ENCODE results near the gene TOMM34.
A peak's percentile ranks its signal among the peaks of the same experiment; 100 is the strongest.

The TOMM34 gene, protein sequence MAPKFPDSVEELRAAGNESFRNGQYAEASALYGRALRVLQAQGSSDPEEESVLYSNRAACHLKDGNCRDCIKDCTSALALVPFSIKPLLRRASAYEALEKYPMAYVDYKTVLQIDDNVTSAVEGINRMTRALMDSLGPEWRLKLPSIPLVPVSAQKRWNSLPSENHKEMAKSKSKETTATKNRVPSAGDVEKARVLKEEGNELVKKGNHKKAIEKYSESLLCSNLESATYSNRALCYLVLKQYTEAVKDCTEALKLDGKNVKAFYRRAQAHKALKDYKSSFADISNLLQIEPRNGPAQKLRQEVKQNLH

DNA sequence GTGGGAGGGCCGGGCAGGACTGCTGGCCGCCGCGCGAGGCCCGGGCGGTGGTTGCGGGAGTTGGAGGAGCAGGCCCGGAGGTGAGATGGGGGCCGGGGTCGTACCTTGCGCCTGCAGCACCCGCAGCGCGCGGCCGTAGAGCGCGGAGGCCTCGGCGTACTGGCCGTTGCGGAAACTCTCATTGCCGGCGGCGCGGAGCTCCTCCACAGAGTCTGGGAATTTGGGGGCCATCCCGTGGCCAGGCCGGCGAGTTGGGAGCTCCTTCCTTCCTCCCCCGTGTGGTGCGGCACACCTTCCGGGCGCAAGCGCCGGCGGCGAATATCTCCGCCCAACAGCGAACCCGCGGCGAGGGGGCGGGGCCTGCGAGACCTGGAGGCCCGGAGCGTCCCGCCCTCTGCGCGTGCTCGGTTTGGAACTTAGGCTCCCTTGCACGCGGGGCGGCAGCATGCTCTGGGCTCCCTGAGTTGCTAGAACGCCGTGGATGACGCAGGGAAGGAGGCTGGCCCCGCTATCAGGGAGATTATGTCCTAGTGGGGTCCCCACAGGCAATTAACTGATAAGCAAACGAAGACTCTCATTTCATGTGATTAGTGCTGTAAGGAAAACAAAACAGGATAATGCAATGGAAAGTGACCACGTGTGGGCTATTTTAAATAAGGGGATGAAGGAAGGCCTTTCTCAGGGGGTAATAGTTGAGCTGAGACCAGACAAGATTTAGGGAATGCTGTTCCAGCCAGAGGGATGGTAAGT, at the start of gene TOMM34:
Gene TOMM34, minus strand, starts transcription at position 295 of the 750 bp plus-strand sequence. Its CDS starts 64 bp downstream, at position 231.
- DNase-seq (ENCODE audit: low read depth), result peak; percentile 89

DNA sequence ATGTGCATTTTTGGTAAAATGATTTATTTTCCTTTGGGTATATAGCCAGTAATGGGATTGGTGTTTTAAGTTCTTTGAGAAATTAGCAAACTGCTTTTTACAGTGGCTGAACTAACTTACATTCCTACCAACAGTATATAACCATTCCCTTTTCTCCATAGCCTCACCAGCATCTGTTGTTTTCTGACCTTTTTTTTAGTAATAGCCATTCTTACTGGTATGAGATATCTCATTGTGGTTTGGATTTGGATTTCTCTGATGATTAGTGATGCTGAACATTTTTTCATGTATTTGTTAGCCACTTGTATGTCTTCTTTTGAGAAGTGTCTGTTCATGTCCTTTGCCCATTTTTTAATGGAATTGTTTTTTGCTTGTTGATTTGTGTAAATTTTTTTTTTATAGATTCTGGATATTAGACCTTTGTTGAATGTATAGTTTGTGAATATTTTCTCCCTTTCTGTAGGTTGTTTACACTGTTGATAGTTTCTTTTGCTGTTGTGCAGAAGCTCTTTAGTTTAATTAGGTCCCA, 48.4 kb upstream of the TOMM34 start:
- no peak for DNase-seq (ENCODE audit: low read depth)

DNA sequence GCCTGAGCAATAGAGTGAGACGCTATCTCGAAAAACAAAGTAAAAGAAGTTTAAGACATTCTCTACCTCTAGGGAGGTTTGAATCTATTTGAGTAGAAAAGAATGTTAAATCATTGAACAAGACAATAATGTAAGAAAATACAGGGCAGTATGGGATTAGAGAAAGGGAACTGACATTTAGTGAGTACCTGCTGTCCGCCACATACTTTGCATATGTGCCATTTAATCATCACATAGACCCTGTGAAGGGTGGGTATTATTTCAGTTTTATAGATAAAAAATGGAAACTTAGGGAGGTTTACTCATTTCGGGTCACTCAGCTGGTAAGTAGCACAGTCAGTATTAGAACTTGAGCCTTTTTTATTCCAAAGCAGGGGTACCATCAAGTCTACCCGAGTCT, 37.5 kb upstream of the TOMM34 start:
- no peak for DNase-seq (ENCODE audit: low read depth)

DNA sequence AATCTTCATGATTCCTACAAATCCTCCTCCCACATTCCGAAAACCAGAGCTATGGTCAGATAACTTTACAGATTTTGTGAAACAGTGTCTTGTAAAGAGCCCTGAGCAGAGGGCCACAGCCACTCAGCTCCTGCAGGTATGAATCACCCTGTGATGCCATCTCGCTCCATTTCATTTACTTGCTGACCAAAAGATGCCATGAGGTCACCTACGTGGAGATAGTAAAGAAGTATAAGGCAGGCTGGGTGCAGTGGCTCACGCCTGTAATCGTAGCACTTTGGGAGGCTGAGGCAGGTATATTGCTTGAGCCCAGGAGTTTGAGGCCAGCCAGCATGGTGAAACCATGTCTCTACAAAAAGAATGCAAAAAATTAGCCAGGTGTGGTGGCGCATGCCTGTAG, 37.0 kb upstream of the TOMM34 start:
- no peak for DNase-seq (ENCODE audit: low read depth)

DNA sequence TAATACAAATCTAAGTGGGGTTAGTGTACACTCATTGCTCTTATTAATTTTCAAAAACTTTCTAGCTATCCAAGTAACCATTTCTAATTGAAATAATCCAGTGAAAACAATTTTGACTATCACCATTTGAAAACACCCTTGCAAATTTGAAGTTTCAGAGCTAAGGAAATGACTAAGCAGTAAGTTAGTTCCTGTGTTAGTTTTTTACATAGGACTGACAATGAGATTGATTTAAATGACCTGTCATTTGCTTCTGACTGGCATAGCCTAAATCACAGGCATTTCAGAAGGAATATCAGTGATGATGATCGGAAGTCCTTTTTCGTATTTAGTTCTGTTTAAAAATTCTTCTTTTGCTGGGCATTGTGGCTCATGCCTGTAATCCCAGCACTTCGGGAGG, 33.1 kb upstream of the TOMM34 start:
- DNase-seq (ENCODE audit: low read depth), result no peak

DNA sequence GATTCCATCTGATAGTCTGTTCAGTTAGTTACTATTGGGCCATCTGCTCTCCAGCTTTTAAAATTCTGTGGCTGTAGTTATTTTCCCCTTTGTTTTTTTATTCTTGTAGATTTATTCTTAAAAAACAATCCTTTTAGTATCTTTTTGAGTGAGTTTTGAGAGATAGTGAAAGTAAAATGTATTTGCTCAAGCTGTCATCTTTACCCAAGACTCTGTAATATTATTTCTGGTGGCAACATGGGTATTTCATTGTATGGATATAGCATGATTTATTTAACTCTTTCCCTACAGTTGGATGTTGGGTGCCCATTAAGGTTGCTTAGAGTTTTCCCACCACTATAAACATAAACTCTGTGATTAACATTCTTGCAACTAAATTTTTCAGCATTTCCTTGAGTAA, 30.8 kb upstream of the TOMM34 start:
- no peak for DNase-seq (ENCODE audit: low read depth)

DNA sequence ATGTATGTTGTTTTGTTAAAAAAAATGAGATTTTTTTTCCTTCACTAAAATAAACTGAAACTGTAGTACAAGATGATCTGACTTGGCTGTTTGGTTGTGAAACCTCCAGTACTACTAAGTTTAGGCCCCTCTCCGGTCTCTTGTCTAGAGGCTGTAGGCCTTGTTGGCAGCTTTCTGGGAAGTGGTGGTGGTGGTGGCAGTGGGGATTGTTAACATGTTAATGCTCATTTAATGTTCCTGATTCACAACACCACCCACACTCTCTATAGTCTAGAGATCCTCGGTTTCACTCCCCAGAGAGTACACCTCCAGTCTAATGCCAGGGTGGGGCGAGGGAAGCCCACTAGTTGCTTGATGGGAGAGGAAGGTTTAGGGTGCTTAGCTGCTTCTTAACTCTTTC, 30.2 kb upstream of the TOMM34 start:
- DNase-seq (ENCODE audit: low read depth), result no peak

DNA sequence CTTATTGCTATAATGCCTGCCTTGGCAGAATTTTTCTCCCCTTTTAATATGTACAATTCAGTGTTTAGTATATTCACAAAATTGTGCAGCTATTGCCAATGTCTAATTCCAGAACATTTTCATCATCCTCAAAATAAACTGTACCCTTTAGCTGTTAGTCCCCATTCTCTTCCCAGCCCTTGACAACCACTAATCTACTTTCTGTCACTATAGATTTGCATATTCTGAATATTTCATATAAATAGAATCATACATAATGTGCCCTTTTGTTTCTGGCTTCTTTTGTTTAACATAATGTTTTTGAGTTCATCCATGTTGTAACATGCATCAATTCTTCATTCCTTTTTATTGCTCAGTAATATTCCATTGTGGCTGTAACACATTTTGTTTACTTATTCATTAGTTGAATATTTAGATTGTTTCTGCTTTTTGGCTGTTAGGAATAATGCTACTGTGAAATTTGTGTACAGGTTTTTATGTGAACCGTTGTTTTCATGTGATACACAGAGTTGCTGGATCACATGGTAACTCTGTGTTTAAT, 28.5 kb upstream of the TOMM34 start:
- DNase-seq (ENCODE audit: low read depth), result no peak

DNA sequence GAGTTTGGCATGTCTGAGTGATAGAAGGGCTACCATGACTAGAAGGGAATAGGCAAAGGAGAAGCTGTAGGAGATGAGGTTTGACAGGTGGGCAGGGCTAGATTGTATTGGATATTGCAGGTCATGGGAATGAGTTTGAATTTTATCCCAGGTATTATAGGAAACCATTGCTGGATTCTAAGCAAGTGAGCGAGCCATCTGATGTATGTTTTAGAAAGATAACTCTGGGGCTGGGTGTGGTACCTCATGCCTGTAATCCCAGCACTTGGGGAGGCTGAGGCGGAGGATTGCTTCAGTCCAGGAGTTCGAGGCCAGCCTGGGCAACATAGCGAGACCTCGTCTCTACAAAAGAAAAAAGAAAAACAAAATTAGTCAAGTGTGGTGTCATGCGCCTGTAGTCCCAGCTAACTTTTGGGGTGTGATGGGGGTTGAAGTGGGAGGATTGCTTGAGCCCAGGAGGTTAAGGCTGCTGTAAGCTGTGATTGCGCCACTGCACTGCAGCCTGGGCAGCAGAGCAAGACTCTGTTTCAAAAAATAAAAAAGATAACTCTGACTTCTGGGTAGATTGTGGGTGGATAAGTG, 23.0 kb upstream of the TOMM34 start:
- DNase-seq (ENCODE audit: low read depth), result no peak

DNA sequence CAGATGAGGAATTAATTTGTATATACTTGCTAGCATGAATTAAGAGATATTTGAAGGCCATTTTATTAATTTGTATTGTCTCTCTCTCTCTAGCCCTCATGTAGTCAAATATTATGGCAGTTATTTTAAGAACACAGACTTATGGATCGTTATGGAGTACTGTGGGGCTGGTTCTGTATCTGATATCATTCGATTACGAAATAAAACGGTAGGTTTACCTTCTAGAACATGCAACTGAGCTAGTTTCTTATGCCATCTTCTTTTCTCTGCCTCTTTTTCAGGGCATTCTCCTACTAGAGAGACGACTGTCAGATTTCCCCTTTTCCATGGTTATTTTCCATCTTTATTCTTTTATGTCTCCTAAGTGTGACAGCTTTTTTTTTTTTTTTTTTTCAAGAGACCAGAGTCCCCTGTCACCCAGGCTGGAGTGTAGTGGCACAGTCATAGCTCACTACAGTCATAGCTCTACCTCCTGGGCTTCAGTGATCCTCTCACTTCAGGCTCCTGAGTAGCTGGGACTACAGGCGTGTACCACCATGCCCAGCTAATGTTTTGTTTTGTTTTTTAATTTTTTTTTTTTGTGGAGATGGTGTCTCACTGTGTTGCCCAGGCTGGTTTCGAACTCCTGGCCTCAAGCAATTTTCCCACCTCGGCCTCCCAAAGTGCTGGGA, 21.7 kb upstream of the TOMM34 start:
- DNase-seq (ENCODE audit: low read depth), result no peak

DNA sequence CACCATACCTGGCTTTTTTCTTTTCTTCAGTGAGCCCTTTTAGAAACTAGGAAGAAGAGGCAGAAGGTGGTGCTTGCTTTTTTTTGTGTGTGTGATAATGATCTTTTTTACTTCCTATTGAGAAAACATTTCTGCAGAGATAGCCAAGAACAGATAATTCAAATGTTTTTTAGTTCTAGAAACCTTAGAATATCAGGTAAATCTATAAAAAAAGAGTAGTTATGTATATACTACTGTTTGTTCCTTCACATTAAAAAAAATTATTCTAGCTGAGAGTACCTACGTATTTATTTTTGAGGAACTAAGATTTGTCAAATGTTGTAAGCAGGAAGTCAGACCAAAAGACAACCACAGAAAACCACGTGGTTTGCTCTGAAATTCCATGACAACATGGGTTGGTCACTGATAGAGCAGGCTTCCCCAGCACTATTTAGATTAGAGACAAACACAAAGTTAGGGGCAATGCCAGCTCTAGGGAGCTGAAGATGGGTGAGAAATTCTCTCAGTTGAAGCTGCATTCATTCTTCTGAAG, 19.0 kb upstream of the TOMM34 start:
- peak; percentile 69 for DNase-seq (ENCODE audit: low read depth)

DNA sequence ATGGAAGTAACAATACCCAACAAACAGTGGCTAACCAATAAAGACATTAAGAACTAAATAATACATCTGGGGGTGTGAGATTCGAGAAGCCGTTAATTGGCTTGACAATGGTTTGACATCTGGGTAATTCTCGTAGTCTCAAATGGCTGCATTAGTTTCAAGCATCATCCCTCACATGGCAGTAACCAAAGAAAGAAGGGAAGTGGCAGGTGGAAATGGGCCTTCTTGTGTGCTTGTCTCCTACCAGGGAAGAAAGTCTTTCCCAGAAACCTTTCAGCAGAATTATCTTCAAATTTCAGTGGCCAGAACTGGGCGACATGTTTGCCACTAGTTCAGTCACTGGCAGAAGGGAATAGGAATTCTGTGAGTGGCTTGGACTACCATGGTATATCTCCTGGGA, 16.5 kb upstream of the TOMM34 start:
- no peak for DNase-seq (ENCODE audit: low read depth)

DNA sequence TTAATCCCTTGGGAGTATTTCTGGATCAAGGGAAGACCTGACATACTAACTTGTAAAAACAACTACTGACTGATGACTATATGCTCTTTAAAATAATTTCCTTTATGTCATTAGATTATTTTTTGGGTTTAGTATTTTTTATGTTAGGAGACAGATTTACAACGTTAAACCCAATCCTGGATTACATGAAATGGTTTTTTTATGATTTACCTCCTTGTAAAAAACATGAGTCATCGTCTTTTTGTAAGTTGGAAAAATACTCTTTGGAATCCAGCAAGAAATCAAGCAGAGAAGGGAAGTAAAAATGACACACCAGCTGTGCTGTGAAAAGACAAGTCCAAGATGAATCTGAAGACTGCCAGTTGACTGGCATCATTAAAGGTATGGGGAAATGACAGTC, 12.9 kb upstream of the TOMM34 start:
- DNase-seq (ENCODE audit: low read depth), result no peak

DNA sequence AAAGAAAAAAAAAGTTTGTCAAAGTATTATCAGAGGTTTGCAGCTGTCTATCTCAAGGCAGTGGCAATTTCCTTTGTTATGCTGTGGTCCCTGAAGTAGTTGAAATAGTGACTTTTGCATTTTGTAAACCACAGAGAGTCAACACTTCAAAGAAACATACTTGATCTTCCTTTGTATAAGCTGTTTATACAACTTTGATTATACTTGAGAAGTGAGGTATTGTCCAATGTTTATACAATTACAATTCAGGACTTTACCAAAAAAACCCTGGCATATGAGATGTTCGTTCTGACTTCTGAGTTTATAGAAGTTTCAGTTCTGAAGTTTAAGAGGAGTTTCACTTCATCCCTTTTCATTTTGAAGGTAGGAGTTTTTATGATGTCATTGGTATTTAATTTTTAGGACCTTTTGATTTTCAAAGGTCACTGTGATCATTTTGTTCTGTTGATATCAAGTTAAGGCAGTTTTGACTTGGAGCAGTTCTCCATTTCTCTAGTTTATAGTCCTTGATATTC, 10.1 kb upstream of the TOMM34 start:
- DNase-seq (ENCODE audit: low read depth), result no peak

DNA sequence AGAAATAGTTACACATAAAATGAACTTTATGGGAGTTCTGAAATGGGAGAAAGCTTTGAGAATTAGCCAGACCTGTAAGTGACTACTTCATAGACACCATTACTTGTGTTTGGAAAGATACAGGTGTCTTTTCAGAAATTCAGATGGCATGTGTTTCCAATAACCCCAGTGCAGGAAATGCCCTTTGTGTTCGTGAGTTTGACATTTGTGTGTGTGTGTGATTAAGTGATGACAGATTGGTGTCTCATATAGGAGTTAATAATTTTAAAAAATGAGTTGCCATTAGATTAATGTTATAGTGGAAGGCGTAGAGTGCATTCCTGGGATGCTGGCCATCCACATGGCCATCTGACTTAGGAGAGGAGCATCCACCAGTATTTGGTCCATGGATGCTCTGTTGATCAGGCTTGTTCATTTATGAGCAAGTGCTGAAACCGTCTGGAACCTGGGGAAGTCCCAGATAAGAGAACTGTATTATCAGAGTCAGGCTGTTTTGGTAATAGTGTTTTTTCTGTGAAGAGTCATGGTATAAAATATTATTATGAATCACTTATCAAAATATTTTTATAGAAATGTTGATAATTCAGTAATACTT, 9.2 kb upstream of the TOMM34 start:
- DNase-seq (ENCODE audit: low read depth), result no peak

DNA sequence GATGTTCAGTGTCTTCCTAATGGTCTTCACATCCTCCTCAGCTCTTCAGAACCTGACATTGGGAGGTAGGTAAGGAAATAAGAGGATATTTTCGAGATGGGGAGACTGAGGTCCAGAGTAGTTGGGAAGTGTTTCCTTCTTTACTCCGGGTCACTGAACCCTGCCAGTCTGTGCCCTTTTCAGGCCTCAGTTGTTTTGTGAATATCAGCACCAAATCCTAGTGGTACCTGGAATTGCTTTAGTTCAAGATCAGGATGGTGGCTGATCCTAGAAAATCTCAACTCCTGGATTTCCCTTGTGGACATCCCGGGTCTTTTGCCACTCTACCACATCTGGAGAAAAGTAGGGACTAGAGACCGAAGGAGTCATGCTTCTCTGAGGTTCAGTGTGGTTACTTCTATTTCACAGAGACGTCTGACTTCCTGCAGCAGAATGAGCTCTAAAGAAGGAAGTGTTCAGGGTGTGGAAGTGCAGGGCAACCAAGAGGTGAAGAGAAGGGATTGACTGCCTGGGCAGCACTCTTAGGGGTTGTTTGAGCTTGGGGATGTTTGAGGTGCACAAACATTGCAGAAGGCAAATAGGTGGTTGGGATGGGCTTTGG, 7.1 kb upstream of the TOMM34 start:
- no peak for DNase-seq (ENCODE audit: low read depth)

DNA sequence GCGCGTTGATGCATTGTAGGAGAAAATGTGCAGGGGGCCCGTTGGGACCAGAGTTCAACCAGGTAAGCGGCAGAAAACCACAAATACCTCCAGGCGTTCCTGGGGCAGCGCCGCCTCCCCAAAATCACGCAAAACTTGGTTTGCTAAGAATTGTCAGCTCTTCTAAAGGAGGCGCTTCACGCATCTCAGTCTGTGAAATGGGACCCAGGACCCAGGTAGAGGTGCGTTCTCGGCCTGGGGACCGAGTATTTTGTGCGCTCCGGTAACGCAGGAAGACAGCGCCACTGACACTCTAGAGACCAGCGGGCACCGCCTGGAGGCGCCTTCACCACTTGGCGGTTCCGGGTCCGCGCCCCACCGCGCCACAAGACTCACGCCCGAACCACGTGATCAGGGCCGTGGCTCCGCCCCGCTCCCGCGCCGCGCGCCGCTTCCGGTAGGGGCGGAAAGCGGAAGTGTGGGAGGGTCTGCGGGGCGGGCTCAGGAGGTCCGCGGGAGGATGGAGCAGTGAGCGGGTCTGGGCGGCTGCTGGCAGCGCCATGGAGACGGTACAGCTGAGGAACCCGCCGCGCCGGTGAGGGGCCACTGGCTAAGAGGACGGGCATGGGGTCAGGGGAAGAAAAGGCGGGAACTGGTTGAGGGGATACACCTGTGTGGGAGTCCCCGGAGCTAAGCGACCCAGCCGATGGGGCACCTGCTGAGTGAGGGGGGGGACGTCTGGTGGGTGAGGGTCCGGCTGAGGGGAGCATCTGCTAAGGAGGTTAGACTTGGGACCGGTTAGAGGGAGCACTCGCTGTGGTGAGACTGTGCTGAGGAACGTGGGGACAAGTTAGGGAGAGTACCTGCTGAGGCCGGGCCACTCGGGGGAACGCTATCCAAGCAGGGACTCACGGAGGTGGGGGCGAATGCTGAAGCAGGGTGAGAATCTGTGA, 6.1 kb upstream of the TOMM34 start, which contains the start of gene STK4:
Gene STK4, plus strand, starts transcription at position 483 of the 932 bp plus-strand sequence. Its CDS starts 57 bp downstream, at position 540.
- DNase-seq (ENCODE audit: low read depth), result peak; percentile 90

DNA sequence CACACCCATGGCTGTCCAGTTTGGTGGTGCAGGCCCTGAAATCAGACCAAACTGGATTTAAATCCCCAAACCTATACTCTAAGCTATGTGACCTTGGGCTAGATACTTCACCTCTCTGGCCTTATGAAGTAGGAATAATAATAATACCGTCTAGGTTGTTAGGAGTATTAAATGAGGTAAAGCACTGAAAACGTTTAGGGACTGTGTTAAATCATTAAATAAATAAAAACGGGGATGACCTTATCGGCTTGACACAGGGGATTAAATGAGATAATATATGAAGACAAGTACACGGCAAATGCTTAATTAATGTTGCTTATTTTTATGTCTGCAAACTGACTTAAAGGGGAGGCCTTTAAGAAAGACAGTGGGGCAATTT, 5.4 kb upstream of the TOMM34 start:
- DNase-seq (ENCODE audit: low read depth), result no peak

DNA sequence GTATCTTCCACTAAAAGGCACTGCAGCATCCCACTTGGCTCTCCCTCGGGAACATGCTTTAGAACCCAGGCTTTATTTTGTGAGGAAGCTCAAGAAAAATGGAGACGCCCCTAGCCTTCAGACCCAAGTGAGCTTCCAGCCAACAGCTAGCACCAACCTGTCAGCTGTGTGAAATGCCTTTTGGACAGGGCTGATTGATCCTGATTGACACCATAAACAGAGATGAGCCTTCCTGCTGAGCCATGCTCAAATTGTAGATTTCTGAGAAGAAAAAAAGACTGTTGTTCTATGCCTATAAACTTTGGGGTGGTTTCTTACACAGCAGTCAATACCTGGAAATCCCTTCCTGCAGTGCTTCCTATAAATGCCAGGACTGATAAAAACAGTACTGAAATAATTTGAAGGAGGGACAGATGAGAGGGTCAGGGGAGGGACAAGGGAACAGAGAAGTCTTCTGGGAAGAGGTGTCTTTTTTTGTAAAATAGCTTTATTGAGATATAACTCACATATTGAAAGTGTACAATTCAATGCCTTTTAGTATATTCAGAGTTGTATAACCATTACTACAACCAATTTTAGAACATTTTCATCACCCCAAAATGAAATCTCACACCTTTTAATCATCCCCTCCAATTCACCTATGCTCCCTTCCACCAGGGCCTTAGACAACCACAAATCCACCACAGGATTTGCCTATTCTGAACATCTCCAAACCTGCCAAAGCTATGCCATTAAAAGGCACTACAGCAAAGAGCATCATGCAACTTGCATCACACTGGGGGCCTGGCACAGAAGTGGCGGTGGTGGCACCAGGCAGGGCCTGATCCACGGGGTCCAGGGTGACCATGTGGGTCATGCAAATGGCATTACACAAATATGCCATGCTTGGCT, 3.4 kb upstream of the TOMM34 start:
- DNase-seq (ENCODE audit: low read depth), result no peak

All from T-helper 22 cell (primary cell).